GM23338 (cell line): ENCODE data around the gene TMEM229B. TPM values are rescaled to one million over a fixed set of nuclear protein-coding genes. Genes with fewer than 3 reads are reported as not detected.

Experiments
- ATAC-seq: fragments of 200-7000 bp; cut with Tn5 transposase; 3 replicates; pipeline ENCODE4 v1.9.1; 2020
- DNase-seq: peaks from one replicate; pipeline ENCODE4 v3.0.0-alpha.2; 2015; ENCODE audit warnings: low spot score
- H2AFZ ChIP-seq: fragments of 200-600 bp; sonication (generic); 2 replicates; pipeline ENCODE4 v1.8.0; 2016; ENCODE audit warnings: antibody characterized with exemption, mild to moderate bottlenecking, moderate library complexity
- H3F3A ChIP-seq: fragments of 200-600 bp; sonication (generic); replicated peaks from 2 replicates; pipeline ENCODE4 v1.8.0; 2017; ENCODE audit warnings: antibody characterized with exemption, mixed run types, low read depth
- H3K27ac ChIP-seq: fragments of 200-600 bp; sonication (generic); 2 replicates; pipeline ENCODE4 v1.6.1; 2016; ENCODE audit warnings: low read depth
- H3K27me3 ChIP-seq: fragments of 200-600 bp; sonication (generic); 2 replicates; pipeline ENCODE4 v1.8.0; 2016; ENCODE audit warnings: mild to moderate bottlenecking, mixed run types, moderate library complexity; ENCODE audit not compliant: insufficient read depth
- H3K36me3 ChIP-seq: fragments of 200-600 bp; sonication (generic); 2 replicates; pipeline ENCODE4 v1.8.0; 2016; ENCODE audit warnings: mild to moderate bottlenecking; ENCODE audit not compliant: insufficient read depth
- H3K4me1 ChIP-seq: fragments of 200-600 bp; sonication (generic); 2 replicates; pipeline ENCODE4 v1.8.0; 2016; ENCODE audit warnings: mild to moderate bottlenecking, moderate library complexity; ENCODE audit not compliant: insufficient read depth
- H3K4me2 ChIP-seq: fragments of 200-600 bp; sonication (generic); 2 replicates; pipeline ENCODE4 v1.7.1; 2017; ENCODE audit warnings: mixed run types
- H3K4me3 ChIP-seq: fragments of 200-600 bp; sonication (generic); 2 replicates; pipeline ENCODE4 v1.6.1; 2016; ENCODE audit warnings: mixed run types
- H3K79me2 ChIP-seq: fragments of 200-600 bp; sonication (generic); replicated peaks from 2 replicates; pipeline ENCODE4 v1.8.0; 2017; ENCODE audit warnings: mild to moderate bottlenecking; ENCODE audit not compliant: insufficient read depth
- H3K9me2 ChIP-seq: fragments of 200-600 bp; sonication (generic); 2 replicates; pipeline ENCODE4 v1.8.0; 2017; ENCODE audit not compliant: insufficient read depth
- H4K20me1 ChIP-seq: fragments of 200-600 bp; sonication (generic); replicated peaks from 2 replicates; pipeline ENCODE4 v1.8.0; 2017; ENCODE audit warnings: mild to moderate bottlenecking; ENCODE audit not compliant: insufficient read depth
- H3K27ac Mint-ChIP-seq: 2 replicates; pipeline ENCODE4 v1.8.0; 2020; ENCODE audit warnings: inconsistent platforms, mild to moderate bottlenecking, moderate library complexity, mixed read lengths
- H3K27me3 Mint-ChIP-seq: 3 replicates; pipeline ENCODE4 v1.8.0; 2022; ENCODE audit warnings: low read depth, mild to moderate bottlenecking, moderate library complexity, mixed read lengths, inconsistent platforms; ENCODE audit not compliant: insufficient read depth, poor library complexity
- H3K36me3 Mint-ChIP-seq: 3 replicates; pipeline ENCODE4 v1.8.0; 2021; ENCODE audit warnings: low read depth, mild to moderate bottlenecking, inconsistent platforms, moderate library complexity, mixed read lengths
- H3K4me1 Mint-ChIP-seq: 3 replicates; pipeline ENCODE4 v1.8.0; 2020; ENCODE audit warnings: mild to moderate bottlenecking, inconsistent platforms, mixed read lengths
- H3K4me3 Mint-ChIP-seq: 3 replicates; pipeline ENCODE4 v1.8.0; 2021; ENCODE audit warnings: moderate library complexity, mild to moderate bottlenecking, inconsistent platforms, mixed read lengths
- H3K9me3 Mint-ChIP-seq: 3 replicates; pipeline ENCODE4 v1.8.0; 2020; ENCODE audit warnings: moderate library complexity, mild to moderate bottlenecking, inconsistent platforms, mixed read lengths
- CREB1 ChIP-seq: fragments of 250-450 bp; sonication (Bioruptor Pico); IDR thresholded peaks from 2 replicates; pipeline ENCODE4 v1.5.0; 2020; ENCODE audit warnings: low read depth, mild to moderate bottlenecking, moderate library complexity
- EZH2 ChIP-seq: fragments of 200-600 bp; sonication (generic); IDR thresholded peaks from one replicate; pipeline ENCODE4 v1.8.0; 2017; ENCODE audit warnings: antibody characterized with exemption, mild to moderate bottlenecking, low read depth; ENCODE audit not compliant: unreplicated experiment
- NANOG ChIP-seq: IDR thresholded peaks from 2 replicates; pipeline ENCODE4 v1.6.1; 2016; ENCODE audit warnings: antibody characterized with exemption, borderline replicate concordance
- STAT1 ChIP-seq: IDR thresholded peaks from one replicate; pipeline ENCODE4 v1.6.1; 2016; ENCODE audit warnings: antibody characterized with exemption; ENCODE audit not compliant: unreplicated experiment
- ZNF331 ChIP-seq: fragments of 250-450 bp; sonication (Bioruptor Pico); IDR thresholded peaks from 2 replicates; pipeline ENCODE4 v1.5.0; 2020; ENCODE audit warnings: low read depth, mild to moderate bottlenecking, moderate library complexity
- polyA plus RNA-seq: library from polyadenylated mRNA; unstranded; fragments of >200 nt; fragmentation: Nextera tagmentation; extraction: Ambion mirVana; gene quantifications from 2 replicates; pipeline ENCODE4 v1.2.1, GENCODE V29; 2016
- total RNA-seq: library from RNA; depleted of rRNA; stranded (reverse); fragments of >200 nt; shearing (Covaris generic); gene quantifications from 2 replicates; pipeline ENCODE4 v1.2.3, GENCODE V29; 2014
- TF ChIP-seq, protein P1 (sequence below): fragments of 250-450 bp; sonication (Bioruptor Pico); IDR thresholded peaks from 2 replicates; pipeline ENCODE4 v1.5.0; 2020; ENCODE audit warnings: mild to moderate bottlenecking, moderate library complexity
- TF ChIP-seq, protein P2 (sequence below): IDR thresholded peaks from one replicate; pipeline ENCODE4 v1.6.1; 2018; ENCODE audit warnings: antibody characterized with exemption; ENCODE audit not compliant: unreplicated experiment
- TF ChIP-seq, protein P3 (sequence below), 2 experiments: fragments of 200-600 bp in 1 of 2; sonication (generic) in 1 of 2; conservative IDR thresholded peaks; 2 replicates each; pipeline versions ENCODE4 v1.5.1 to v1.6.1; 2016 to 2017; ENCODE audit warnings: antibody characterized with exemption in 2 of 2, low read depth in 2 of 2, mild to moderate bottlenecking in 2 of 2, moderate library complexity in 1 of 2

The TMEM229B gene
- total and polyA plus RNA-seq, 2 experiments from 2014 or later: 0.42 to 2.4 TPM

GRCh38 chr14:67537736-67538135 lies 49.2 kb upstream of the TMEM229B start:
- Histone ChIP-seq H3K4me3 (no peak overlapping the region), H3K27me3 (peaks cover 5% of the 10 kb centered on the region; the same call in 1 of the 2 replicates), H3F3A (0 out of 2 replicates have a peak, but pooled peaks cover 7% of the 10 kb centered on the region), H3K79me2 (peaks cover 20% of the 10 kb centered on the region; the same call in 1 of the 2 replicates), H3K27ac (no peak overlapping the region), H4K20me1 (no peaks in the 10 kb centered on the region), H3K36me3 (no peaks in the 10 kb centered on the region), H3K9me2 (no peaks in the 10 kb centered on the region), H3K4me1 (peaks cover 37% of the 10 kb centered on the region), H2AFZ (no peak overlapping the region), H3K4me2 (no peak overlapping the region)
- H3K27me3 Mint-ChIP-seq: peaks cover 11% of the 10 kb centered on the region
- no peak overlapping the region for H3K27ac Mint-ChIP-seq
- H3K9me3 Mint-ChIP-seq: no peaks in the 10 kb centered on the region
- TF ChIP-seq EZH2: no peak
- TF ChIP-seq, protein P1, sequence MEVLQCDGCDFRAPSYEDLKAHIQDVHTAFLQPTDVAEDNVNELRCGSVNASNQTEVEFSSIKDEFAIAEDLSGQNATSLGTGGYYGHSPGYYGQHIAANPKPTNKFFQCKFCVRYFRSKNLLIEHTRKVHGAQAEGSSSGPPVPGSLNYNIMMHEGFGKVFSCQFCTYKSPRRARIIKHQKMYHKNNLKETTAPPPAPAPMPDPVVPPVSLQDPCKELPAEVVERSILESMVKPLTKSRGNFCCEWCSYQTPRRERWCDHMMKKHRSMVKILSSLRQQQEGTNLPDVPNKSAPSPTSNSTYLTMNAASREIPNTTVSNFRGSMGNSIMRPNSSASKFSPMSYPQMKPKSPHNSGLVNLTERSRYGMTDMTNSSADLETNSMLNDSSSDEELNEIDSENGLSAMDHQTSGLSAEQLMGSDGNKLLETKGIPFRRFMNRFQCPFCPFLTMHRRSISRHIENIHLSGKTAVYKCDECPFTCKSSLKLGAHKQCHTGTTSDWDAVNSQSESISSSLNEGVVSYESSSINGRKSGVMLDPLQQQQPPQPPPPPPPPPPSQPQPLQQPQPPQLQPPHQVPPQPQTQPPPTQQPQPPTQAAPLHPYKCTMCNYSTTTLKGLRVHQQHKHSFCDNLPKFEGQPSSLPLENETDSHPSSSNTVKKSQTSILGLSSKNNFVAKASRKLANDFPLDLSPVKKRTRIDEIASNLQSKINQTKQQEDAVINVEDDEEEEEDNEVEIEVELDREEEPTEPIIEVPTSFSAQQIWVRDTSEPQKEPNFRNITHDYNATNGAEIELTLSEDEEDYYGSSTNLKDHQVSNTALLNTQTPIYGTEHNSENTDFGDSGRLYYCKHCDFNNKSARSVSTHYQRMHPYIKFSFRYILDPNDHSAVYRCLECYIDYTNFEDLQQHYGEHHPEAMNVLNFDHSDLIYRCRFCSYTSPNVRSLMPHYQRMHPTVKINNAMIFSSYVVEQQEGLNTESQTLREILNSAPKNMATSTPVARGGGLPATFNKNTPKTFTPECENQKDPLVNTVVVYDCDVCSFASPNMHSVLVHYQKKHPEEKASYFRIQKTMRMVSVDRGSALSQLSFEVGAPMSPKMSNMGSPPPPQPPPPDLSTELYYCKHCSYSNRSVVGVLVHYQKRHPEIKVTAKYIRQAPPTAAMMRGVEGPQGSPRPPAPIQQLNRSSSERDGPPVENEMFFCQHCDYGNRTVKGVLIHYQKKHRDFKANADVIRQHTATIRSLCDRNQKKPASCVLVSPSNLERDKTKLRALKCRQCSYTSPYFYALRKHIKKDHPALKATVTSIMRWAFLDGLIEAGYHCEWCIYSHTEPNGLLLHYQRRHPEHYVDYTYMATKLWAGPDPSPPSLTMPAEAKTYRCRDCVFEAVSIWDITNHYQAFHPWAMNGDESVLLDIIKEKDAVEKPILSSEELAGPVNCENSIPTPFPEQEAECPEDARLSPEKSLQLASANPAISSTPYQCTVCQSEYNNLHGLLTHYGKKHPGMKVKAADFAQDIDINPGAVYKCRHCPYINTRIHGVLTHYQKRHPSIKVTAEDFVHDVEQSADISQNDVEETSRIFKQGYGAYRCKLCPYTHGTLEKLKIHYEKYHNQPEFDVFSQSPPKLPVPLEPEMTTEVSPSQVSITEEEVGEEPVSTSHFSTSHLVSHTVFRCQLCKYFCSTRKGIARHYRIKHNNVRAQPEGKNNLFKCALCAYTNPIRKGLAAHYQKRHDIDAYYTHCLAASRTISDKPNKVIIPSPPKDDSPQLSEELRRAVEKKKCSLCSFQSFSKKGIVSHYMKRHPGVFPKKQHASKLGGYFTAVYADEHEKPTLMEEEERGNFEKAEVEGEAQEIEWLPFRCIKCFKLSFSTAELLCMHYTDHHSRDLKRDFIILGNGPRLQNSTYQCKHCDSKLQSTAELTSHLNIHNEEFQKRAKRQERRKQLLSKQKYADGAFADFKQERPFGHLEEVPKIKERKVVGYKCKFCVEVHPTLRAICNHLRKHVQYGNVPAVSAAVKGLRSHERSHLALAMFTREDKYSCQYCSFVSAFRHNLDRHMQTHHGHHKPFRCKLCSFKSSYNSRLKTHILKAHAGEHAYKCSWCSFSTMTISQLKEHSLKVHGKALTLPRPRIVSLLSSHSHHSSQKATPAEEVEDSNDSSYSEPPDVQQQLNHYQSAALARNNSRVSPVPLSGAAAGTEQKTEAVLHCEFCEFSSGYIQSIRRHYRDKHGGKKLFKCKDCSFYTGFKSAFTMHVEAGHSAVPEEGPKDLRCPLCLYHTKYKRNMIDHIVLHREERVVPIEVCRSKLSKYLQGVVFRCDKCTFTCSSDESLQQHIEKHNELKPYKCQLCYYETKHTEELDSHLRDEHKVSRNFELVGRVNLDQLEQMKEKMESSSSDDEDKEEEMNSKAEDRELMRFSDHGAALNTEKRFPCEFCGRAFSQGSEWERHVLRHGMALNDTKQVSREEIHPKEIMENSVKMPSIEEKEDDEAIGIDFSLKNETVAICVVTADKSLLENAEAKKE: no peak
- TF ChIP-seq NANOG: no peak
- H3K4me1 Mint-ChIP-seq: peaks cover 42% of the 10 kb centered on the region
- H3K36me3 Mint-ChIP-seq: no peaks in the 10 kb centered on the region; the same call in 2 of the 3 replicates
- no peak for DNase-seq
- no peak for ATAC-seq
- H3K4me3 Mint-ChIP-seq: no peak overlapping the region

- Histone ChIP-seq H3K27ac (no peak overlapping the region), H3K4me2 (no peak overlapping the region), H2AFZ (no peak overlapping the region), H4K20me1 (no peaks in the 10 kb centered on the region), H3K79me2 (peaks cover 20% of the 10 kb centered on the region; the same call in 1 of the 2 replicates), H3K4me3 (no peak overlapping the region), H3K27me3 (peaks cover 12% of the 10 kb centered on the region; the same call in 1 of the 2 replicates), H3K4me1 (peaks cover 44% of the 10 kb centered on the region), H3K9me2 (no peaks in the 10 kb centered on the region), H3F3A (0 out of 2 replicates have a peak, but pooled peaks cover 10% of the 10 kb centered on the region), H3K36me3 (no peaks in the 10 kb centered on the region)
- no peaks in the 10 kb centered on the region for H3K9me3 Mint-ChIP-seq
- ATAC-seq (no peak), DNase-seq (no peak)
- H3K4me1 Mint-ChIP-seq: peaks cover 34% of the 10 kb centered on the region
- peaks cover 18% of the 10 kb centered on the region for H3K27me3 Mint-ChIP-seq
- no peaks in the 10 kb centered on the region for H3K36me3 Mint-ChIP-seq
- no peak for TF ChIP-seq NANOG
- TF ChIP-seq CREB1 (CRISPR knock-in tag): no peak
- TF ChIP-seq, protein P2, sequence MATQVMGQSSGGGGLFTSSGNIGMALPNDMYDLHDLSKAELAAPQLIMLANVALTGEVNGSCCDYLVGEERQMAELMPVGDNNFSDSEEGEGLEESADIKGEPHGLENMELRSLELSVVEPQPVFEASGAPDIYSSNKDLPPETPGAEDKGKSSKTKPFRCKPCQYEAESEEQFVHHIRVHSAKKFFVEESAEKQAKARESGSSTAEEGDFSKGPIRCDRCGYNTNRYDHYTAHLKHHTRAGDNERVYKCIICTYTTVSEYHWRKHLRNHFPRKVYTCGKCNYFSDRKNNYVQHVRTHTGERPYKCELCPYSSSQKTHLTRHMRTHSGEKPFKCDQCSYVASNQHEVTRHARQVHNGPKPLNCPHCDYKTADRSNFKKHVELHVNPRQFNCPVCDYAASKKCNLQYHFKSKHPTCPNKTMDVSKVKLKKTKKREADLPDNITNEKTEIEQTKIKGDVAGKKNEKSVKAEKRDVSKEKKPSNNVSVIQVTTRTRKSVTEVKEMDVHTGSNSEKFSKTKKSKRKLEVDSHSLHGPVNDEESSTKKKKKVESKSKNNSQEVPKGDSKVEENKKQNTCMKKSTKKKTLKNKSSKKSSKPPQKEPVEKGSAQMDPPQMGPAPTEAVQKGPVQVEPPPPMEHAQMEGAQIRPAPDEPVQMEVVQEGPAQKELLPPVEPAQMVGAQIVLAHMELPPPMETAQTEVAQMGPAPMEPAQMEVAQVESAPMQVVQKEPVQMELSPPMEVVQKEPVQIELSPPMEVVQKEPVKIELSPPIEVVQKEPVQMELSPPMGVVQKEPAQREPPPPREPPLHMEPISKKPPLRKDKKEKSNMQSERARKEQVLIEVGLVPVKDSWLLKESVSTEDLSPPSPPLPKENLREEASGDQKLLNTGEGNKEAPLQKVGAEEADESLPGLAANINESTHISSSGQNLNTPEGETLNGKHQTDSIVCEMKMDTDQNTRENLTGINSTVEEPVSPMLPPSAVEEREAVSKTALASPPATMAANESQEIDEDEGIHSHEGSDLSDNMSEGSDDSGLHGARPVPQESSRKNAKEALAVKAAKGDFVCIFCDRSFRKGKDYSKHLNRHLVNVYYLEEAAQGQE: no peak
- TF ChIP-seq, protein P3, sequence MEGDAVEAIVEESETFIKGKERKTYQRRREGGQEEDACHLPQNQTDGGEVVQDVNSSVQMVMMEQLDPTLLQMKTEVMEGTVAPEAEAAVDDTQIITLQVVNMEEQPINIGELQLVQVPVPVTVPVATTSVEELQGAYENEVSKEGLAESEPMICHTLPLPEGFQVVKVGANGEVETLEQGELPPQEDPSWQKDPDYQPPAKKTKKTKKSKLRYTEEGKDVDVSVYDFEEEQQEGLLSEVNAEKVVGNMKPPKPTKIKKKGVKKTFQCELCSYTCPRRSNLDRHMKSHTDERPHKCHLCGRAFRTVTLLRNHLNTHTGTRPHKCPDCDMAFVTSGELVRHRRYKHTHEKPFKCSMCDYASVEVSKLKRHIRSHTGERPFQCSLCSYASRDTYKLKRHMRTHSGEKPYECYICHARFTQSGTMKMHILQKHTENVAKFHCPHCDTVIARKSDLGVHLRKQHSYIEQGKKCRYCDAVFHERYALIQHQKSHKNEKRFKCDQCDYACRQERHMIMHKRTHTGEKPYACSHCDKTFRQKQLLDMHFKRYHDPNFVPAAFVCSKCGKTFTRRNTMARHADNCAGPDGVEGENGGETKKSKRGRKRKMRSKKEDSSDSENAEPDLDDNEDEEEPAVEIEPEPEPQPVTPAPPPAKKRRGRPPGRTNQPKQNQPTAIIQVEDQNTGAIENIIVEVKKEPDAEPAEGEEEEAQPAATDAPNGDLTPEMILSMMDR (conservative IDR thresholded peaks at IDR 0.05; ENCODE audit: low read depth in 2 of 2): no peak
- TF ChIP-seq STAT1: no peak
- TF ChIP-seq ZNF331 (CRISPR knock-in tag): no peak
- no peak overlapping the region for H3K27ac Mint-ChIP-seq
- H3K4me3 Mint-ChIP-seq: no peak overlapping the region
These were observed 47.6 kb upstream of the TMEM229B start for GRCh38 chr14:67536087-67536486.
